Measurements from ENCODE around the gene DYNLRB2.

- no peak for TF ChIP-seq CTCF (conservative IDR thresholded peaks at IDR 0.05; ENCODE audit: low read length)
- TF ChIP-seq EZH2phosphoT487 (IDR thresholded peaks at IDR 0.05; ENCODE audit: borderline replicate concordance, low read depth, low read length), result no peak
Measured at GRCh38 chr16:80559369-80559768, 18.6 kb downstream of the DYNLRB2 start.

All from OCI-LY7 (cell line).